SU-DHL-6 (cell line): ENCODE measurements around the gene COL18A1.

Experiments
- H2AFZ ChIP-seq: fragments of 200-600 bp; sonication (generic); 2 replicates; pipeline ENCODE4 v1.6.1; 2014; ENCODE audit warnings: low read depth, mild to moderate bottlenecking, moderate library complexity, mixed read lengths, antibody characterized with exemption, low read length; ENCODE audit not compliant: severe bottlenecking
- H3F3A ChIP-seq: fragments of 200-600 bp; shearing (Covaris generic); 2 replicates; pipeline ENCODE4 v1.6.0; 2016; ENCODE audit warnings: antibody characterized with exemption, mild to moderate bottlenecking; ENCODE audit not compliant: insufficient read depth
- H3K27ac ChIP-seq: fragments of 200-600 bp; sonication (generic); 2 replicates; pipeline ENCODE4 v1.5.1; 2016; ENCODE audit warnings: low read depth, mild to moderate bottlenecking, low read length, moderate library complexity, mixed read lengths
- H3K27me3 ChIP-seq: fragments of 200-600 bp; sonication (generic), shearing (Covaris generic); 2 replicates; pipeline ENCODE4 v1.6.0; 2014; ENCODE audit warnings: mild to moderate bottlenecking, low read length
- H3K36me3 ChIP-seq: fragments of 200-600 bp; sonication (generic); 2 replicates; pipeline ENCODE4 v1.6.1; 2014; ENCODE audit warnings: mild to moderate bottlenecking, low read length, mixed read lengths
- H3K4me2 ChIP-seq: fragments of 300-600, 200-600 bp; shearing (Covaris generic), sonication (generic); 2 replicates; pipeline ENCODE4 v1.6.0; 2014; ENCODE audit warnings: low read length, low read depth, mild to moderate bottlenecking; ENCODE audit not compliant: poor library complexity, severe bottlenecking
- H3K4me3 ChIP-seq: fragments of 200-600 bp; sonication (generic); 2 replicates; pipeline ENCODE4 v1.5.1; 2014; ENCODE audit warnings: antibody characterized with exemption, low read length, mild to moderate bottlenecking, mixed read lengths; ENCODE audit not compliant: insufficient read depth, poor library complexity, severe bottlenecking
- H3K79me2 ChIP-seq: fragments of 200-600 bp; sonication (generic); 2 replicates; pipeline ENCODE4 v1.6.1; 2014; ENCODE audit warnings: mild to moderate bottlenecking, low read length, moderate library complexity; ENCODE audit not compliant: insufficient read depth
- H3K9ac ChIP-seq: fragments of 200-600 bp; sonication (generic); 2 replicates; pipeline ENCODE4 v1.7.0; 2014; ENCODE audit warnings: mild to moderate bottlenecking, low read length
- H3K9me2 ChIP-seq: fragments of 200-600 bp; sonication (generic); replicated peaks from 2 replicates; pipeline ENCODE4 v1.6.1; 2014; ENCODE audit warnings: low read length; ENCODE audit not compliant: insufficient read depth
- H3K9me3 ChIP-seq: fragments of 200-600 bp; sonication (generic); 2 replicates; pipeline ENCODE4 v1.6.1; 2014; ENCODE audit warnings: low read length, mixed read lengths; ENCODE audit not compliant: insufficient read depth
- H4K20me1 ChIP-seq: fragments of 200-600 bp; sonication (generic); 2 replicates; pipeline ENCODE4 v1.6.1; 2014; ENCODE audit warnings: low read depth, mild to moderate bottlenecking, antibody characterized with exemption, low read length, moderate library complexity, mixed read lengths
- CTCF ChIP-seq: fragments of 200-600 bp; sonication (generic); IDR thresholded peaks from one replicate; pipeline ENCODE4 v1.5.1; 2017; ENCODE audit warnings: antibody characterized with exemption, mild to moderate bottlenecking, low read length, moderate library complexity; ENCODE audit not compliant: insufficient read depth, poor library complexity, severe bottlenecking
- EZH2phosphoT487 ChIP-seq: fragments of 200-600 bp; sonication (generic), shearing (Covaris generic); conservative IDR thresholded peaks from 2 replicates; pipeline ENCODE4 v1.6.1; 2018; ENCODE audit warnings: mild to moderate bottlenecking, antibody characterized with exemption, low read length, moderate library complexity, mixed read lengths

COL18A1 gene

GRCh38 chr21:45370575-45370974 lies 34.4 kb upstream of the COL18A1 start:
- H3K9ac ChIP-seq: no peak overlapping the region
- TF ChIP-seq EZH2phosphoT487 (no peak), CTCF (no peak)

GRCh38 chr21:45371081-45371480 lies 33.9 kb upstream of the COL18A1 start:
- Histone ChIP-seq H3K4me3 (no peak overlapping the region), H3K9ac (no peak overlapping the region)
- TF ChIP-seq CTCF (no peak), EZH2phosphoT487 (no peak)

More at GRCh38 chr21:45370575-45370974, 34.4 kb upstream of the COL18A1 start:
- Histone ChIP-seq H3K4me3 (no peak overlapping the region), H3K4me2 (no peak overlapping the region), H3K79me2 (no peaks in the 10 kb centered on the region), H3K27me3 (no peaks in the 10 kb centered on the region), H3K9me3 (no peaks in the 10 kb centered on the region), H2AFZ (no peak overlapping the region), H3K9me2 (no peaks in the 10 kb centered on the region), H3F3A (no peaks in the 10 kb centered on the region), H3K36me3 (no peaks in the 10 kb centered on the region), H4K20me1 (no peaks in the 10 kb centered on the region), H3K27ac (no peak overlapping the region)

GRCh38 chr21:45371655-45372054 lies 33.3 kb upstream of the COL18A1 start:
- no peak overlapping the region for H2AFZ ChIP-seq
- H3F3A ChIP-seq: no peaks in the 10 kb centered on the region
- no peak overlapping the region for H3K27ac ChIP-seq
- H3K27me3 ChIP-seq: no peaks in the 10 kb centered on the region
- no peak overlapping the region for H3K4me2 ChIP-seq
- no peaks in the 10 kb centered on the region for H3K9me3 ChIP-seq
- no peak for TF ChIP-seq EZH2phosphoT487
- no peak for TF ChIP-seq CTCF
- no peaks in the 10 kb centered on the region for H4K20me1 ChIP-seq
- no peak overlapping the region for H3K9ac ChIP-seq
- H3K9me2 ChIP-seq: no peaks in the 10 kb centered on the region
- H3K4me3 ChIP-seq: no peak overlapping the region
- no peaks in the 10 kb centered on the region for H3K79me2 ChIP-seq
- no peaks in the 10 kb centered on the region for H3K36me3 ChIP-seq

More at GRCh38 chr21:45371081-45371480, 33.9 kb upstream of the COL18A1 start:
- no peaks in the 10 kb centered on the region for H3K27me3 ChIP-seq
- H2AFZ ChIP-seq: no peak overlapping the region
- no peaks in the 10 kb centered on the region for H3F3A ChIP-seq
- H3K9me3 ChIP-seq: no peaks in the 10 kb centered on the region
- no peak overlapping the region for H3K27ac ChIP-seq
- H4K20me1 ChIP-seq: no peaks in the 10 kb centered on the region
- H3K36me3 ChIP-seq: no peaks in the 10 kb centered on the region
- H3K79me2 ChIP-seq: no peaks in the 10 kb centered on the region
- H3K4me2 ChIP-seq: no peak overlapping the region
- no peaks in the 10 kb centered on the region for H3K9me2 ChIP-seq
